Activated naive CD4-positive, alpha-beta T cell (primary cell): ENCODE data around the gene C19orf67.

Experiments used
- DNase-seq, 4 experiments: peaks; one replicate each; lab custom pipeline; 2025; lab: John Stamatoyannopoulos, UW

The C19orf67 gene

DNA sequence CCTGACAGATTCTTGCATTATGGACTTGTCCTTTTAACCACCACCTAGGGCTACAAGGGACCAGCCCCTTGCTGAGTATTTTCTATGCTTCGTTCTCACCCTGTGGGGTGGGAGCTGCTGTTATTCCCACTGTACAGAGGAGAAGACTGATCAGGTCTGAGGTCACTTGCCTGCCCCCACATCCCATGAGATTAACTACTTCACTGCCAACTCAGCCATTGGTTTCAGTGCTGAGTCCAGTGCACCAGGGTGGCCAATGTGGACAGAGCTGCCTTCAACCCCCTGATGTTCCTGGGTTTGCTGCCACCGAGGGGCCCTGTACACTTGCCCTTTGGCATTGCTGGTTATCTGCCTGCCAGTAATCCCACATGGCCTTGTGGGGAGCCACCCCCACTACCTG, 25.1 kb upstream of the C19orf67 start:
- DNase-seq, result no peak

DNA sequence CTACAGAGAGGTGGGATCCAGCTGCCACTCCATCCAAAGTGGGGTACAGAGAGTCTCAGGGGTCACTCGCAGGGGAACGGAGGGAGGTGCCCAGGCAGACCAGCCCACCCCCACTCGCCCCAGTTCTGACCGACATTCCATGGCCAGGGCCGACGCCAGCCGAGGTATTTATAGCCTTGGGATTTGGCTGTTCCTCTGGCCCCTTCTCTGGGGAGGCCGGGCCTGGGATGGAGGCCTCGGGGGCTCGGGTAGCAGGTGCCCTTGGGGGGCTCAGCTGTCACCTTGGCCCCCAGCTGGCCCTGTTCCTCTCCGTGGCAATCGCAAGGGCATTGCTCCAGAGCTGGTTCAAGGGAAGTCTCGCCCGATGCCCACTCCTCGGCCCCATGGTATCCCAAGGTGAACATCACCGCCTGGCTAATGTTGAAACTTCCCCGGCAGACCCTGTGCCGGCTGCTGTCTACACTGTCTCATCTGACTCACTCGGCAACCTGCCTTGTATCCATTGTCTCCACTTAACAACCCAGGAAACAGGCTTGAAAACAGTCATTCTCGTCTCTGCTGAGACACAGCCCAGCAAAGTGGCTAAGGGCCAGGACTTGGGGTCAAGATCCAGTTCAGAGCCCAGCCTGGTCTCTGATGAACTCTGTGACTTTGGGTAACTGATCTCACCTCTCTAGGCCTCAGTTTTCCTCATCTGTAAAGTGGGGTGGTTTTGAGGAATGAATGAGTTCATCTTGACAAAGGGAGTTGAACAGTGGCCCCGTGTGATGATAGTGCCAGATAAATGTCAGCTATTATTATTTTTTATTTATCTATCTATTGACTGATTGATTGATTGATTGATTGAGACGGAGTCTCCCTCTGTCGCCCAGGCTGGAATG, 22.2 kb upstream of the C19orf67 start:
- DNase-seq, result no peak

DNA sequence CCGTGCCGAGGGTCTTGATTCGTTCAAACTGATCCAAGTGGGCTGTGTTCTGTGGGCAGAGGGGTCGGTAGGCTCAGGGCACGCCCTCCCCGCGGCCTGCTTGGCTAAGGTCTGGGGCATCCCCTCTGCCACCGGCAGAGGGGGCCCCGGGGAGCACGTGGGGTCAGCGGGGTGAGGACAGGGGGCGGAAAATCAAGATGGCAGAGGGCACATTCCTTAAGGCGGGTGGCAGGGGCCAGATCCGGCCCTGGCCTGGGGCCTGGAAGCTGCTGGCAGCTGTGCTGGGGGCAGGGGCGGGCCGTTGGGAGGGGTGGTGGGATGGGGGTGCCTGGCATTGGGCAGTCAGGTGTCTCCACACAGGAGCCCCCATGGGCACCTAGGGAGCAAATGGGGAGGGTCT, 21.3 kb upstream of the C19orf67 start:
- DNase-seq, result no peak

DNA sequence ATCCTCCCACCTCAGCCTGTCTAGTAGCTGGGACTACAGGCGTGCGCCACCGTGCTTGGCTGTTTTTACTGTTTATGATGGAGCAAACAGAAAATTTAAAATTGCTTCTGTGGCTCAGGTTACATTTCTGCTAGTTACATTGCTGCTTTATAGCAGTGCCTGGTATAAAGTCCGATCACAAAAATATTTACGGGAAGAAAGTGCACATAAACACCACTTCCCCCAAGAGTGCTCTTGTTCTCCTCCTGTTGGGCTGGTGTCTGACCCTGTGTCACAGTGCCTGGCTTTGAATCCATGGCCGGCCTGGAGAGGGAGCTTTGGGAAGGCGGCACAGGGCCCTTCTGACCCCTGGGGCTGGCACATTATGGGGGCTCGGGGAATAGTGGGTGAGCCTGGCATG, 20.1 kb upstream of the C19orf67 start:
- DNase-seq, result no peak

DNA sequence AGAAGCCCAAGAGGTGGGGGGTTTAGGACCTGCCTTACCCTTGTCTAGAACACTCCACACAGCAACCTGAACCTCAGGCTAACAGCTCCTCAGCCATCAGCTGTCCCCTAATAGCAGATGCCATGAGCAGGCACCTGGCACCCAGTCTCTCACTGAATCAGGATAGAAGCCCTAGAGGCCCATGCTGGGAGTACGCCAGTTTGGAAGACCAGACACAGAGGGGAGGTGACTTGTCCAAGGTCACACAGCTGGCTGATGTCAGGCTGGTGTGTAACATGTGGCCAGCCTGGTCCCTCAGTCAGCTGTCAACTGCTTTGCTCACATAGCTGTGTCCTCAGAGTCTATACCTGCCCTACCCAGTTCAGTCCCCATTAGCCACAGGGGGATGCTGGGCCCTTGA, 17.7 kb upstream of the C19orf67 start:
- DNase-seq, result no peak

DNA sequence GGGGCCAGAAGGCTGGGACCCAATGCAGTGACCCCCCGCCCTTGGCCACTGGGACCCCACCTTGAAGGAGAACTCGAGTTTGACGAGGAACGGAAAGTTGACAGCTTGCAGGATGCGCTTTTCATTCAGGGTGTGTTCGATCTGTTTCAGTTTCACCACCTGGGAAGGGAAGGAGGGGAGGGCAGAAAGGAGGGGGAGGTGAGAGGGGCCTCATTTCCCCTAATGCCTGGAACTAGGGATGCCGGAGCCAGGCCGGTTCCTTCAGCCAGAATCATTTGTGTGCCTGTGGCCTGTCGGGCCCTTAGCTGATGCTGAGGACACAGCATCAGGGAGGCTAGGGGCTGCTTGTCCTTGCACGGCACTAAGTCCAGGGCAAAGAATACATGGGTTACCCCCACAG, 17.2 kb upstream of the C19orf67 start:
- DNase-seq, result no peak

DNA sequence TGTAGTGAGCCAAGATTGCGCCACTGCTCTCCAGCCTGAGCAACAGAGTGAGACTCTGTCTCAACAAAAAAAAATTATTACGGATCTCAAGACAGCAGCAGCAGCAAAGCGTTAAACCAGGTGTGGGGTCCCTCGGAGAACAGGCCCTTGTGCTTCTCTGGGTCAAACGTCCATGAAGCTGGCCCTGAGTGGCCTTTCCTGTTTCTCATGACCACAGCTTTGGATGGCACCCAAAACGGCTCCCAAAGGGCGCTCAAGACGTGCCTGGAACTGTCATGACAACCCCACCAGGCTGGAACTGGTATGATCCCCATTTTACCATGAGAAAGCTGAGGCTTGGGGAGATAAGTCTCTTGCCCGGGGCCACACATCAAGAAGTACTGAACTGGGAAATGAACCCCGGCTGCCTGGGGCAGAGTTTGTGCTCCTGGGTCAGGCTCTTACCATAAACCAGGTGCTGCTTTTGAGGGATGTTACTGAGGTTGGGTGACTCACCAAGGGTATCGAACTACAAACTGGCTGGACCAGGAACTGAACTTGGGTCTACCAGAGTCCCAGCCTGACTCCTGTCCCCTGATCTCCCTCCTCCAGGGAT, 16.6 kb upstream of the C19orf67 start:
- DNase-seq, result no peak

DNA sequence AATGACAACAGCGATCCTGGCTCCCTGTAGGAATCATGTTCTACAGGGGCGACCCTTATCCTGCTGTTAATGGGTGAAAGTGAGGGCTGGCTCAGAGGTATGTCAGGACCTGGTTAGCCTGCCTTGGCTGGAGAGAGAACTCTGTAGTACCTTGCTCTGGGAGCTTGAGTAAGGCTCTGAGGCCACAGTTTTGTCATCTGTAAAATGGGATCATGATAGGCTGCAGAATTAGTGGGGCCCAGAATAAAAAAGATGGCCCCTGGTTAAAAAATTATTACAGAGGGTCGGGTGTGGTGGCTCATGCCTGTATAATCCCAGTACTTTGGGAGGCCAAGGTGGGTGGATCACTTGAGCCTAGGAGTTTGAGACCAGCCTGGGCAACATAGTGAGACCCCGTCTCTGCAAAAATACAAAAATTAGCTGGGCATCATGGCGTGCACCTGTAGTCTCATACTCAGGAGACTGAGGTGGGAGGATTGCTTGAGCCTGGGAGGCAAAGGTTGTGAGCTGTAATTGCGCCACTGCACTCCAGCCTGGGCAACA, 15.5 kb upstream of the C19orf67 start:
- DNase-seq, result no peak

DNA sequence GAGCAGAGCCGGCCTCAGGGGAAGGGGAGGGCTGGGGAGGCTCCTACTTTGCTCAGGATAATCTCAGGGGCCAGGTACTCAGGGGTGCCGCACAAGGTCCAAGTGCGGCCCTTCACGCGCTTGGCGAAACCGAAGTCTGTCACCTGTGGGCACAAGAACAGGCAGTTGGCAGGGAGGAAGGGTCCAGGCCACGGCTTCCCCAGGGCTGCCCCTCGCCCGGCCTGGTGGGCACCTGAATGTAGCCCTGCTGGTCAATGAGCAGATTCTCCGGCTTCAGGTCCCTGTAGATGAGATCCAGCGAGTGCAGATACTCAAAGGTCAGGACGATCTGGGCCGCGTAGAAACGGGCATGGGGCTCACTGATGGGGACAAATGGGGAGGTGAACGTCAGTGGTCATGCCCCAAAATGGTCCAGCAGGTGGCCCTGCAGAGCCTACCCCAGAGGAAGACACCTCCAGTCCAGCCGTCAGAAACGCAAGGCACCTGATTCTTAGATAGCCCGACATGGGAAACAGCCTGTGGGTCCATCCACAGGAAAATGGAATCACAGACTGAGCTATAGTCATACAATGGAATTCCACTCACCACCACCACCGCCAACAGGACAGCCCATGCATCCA, 12.1 kb upstream of the C19orf67 start:
- DNase-seq, result no peak

DNA sequence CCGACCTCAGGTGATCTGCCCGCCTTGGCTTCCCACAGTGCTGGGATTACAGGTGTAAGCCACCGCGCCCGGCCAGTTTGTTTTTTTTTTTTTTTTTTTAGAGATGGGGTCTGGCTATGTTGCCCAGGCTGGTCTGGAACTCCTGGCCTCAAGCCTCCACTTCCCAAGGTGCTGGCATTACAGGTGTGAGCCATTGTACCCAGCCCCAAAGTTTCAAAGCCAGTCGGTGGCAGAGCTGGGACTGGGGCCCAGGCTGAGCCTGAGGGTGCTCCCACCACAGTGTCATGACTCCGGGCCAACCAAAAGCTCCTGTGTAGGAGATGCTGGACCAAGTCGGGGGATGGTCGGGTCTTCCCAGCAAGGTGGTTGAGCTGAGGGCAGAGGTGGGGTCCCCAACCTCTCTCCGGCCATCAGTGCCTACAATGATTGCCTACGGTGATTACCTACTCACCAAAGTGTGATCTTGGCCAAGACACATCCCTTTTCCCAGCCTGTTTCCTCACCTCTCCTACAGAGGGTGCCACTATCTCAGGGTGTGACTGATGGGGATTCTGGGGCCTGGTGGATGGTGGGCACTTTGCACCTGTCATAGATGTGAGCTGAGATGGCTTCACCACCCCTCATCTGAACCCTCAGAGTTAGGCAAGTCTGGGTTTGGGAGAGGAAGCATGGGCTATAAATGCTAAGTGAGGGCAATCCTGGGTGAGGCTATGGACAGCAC, 10.8 kb upstream of the C19orf67 start:
- DNase-seq, result no peak

DNA sequence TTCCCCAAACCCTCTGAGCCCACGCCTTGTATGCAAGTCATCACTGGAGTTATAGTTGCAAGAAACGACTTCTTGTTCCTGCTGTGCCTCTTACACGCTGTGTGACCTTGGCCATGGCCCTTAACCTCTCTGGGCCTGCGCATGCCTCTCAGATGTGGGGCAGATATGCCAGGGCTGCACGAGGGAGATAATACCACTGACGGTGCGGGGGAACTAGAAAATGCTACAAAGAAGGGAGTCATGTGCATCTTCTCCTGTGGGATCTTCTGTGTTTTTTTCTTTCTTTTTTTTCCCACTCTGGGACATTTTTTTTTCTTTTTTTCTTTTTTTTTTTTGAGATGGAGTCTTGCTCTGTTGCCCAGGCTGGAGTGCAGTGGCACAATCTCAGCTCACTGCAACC, 9.3 kb upstream of the C19orf67 start:
- DNase-seq, result no peak

DNA sequence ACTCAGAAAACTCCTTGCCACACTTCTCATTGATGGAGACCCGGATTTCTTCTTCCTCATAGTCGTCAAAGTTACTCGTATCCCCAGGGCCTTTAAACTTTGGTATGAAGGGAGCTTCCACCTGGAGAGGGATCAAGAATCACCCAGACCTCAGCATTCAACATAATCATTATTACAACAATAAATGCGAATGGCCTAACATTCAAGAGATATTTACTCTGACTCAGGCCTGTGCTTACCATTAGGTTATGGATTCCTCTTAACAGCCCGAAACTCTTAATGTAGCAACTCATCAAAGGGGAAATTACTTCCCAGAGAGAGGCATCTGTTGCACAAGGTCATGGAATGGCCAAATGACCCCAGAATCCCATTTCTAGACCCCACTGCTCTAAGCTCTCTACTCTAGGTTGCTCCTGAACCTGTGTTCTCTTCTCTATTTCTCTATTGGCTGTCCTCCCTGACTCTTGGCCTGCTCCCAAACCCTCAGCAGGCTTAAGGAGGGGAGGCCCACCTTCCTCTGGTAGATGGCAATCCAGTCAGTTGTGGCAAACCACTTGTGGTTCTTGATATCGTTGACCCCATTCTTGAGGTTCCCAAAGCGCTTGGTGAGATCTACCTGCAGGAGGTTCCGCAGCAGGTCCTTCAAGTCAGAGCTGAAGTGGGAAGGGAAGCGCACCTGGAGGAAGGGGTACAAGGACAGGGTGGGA, 7.7 kb upstream of the C19orf67 start:
- DNase-seq, result no peak

DNA sequence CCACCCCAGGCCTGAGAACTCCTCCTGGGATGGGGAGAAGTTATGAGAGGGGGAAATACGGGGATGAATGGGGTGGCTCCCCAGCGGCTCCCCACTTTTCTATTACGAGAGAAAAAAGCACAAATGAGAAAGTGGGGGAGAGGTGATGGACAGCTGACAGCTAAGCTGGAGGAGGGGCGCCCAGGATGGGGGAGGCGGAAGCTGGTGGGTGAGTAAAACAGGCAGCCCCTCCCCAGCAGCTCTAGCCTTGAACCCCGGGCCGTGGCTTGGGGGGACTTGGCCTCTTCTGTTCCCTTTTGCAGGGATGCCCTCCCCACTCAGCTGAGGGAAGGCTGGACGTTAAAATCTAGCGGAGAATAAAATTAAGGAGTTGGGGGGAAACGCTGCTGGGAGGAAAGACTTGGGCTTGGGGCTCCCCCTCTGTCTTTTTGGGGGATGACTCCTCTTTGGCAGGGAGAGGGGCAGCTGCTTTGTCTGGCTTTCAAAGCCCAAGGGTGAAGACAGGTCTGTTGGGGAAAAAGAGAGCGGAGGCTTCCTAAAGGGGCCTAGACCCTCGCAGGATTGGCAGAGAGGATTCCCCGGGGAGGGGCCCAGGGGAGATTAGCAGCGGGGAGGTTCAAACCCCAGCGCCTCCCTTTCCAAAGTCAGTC, 6.4 kb upstream of the C19orf67 start:
- DNase-seq, result peak in 1 of 4 experiments; percentile 61

DNA sequence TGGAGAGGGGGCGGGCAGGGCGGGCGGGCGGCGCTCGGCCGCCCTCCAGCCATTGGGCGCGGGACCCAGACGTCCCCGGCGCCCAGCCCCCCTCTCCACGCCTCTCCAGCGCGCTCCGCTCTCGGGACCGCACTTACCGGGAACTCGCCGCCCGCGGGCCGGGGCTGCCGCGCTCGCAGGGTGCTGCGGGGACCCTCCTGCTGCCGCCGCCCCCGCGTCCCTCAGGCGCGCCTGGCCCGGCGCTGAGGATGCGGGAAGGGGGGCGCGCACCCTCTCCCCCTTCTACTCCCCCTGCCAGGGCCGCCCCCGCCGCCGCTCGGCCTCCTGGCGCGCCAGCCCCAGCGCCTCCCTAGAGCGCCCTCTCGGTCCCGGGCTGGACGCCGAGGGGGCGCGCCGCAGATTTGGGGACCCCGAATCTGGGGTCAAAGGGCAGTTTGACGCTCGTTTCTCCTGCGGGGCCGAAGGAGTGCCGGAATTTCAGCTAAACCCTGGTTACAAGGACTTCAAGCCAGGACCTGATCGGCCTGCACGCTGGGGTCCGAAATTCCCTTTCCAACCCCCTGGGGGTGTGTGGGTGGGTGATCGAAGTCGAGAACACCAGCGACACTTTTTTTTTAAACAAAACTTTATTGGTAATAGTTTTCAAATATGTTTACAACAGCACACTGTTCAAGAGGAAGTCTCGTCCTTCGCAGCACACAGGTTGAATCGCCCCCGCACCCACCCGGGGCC, 5.7 kb upstream of the C19orf67 start:
- DNase-seq, result peak; percentile 46 to 61 (median 52)

DNA sequence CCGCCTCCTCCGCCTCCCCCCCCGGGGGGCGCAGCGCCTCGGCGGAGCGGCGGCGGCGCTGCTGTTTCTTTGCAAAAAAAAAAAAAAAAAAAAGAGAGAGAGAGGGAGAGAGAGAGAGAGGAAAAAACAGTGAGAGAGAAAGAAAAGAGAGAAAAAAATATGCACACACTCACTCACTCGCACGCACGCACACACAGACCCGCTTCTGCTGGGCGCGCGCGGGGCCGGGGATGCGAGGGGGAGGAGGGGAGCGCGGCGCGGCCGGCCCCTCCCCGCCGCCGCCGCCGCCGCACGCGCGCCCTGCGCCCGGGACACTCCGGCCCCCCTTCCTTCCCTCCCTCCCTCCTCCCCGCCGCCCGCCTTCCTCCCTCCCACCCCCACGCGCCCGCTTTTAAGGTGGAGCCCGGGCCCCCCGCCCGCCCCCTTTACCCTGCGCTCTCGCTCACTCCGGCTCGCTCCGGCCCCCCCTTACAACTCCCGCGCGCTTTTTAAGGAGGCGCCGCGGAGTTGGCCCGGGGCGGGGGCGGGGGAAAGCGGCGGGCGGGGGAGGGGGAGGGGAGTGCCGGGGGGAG, 5.0 kb upstream of the C19orf67 start, which contains the start of gene SAMD1:
Gene SAMD1 (minus strand): TSS at position 243 of the 572 bp plus-strand sequence.
- DNase-seq, result peak; percentile 46 to 88 (median 74)

DNA sequence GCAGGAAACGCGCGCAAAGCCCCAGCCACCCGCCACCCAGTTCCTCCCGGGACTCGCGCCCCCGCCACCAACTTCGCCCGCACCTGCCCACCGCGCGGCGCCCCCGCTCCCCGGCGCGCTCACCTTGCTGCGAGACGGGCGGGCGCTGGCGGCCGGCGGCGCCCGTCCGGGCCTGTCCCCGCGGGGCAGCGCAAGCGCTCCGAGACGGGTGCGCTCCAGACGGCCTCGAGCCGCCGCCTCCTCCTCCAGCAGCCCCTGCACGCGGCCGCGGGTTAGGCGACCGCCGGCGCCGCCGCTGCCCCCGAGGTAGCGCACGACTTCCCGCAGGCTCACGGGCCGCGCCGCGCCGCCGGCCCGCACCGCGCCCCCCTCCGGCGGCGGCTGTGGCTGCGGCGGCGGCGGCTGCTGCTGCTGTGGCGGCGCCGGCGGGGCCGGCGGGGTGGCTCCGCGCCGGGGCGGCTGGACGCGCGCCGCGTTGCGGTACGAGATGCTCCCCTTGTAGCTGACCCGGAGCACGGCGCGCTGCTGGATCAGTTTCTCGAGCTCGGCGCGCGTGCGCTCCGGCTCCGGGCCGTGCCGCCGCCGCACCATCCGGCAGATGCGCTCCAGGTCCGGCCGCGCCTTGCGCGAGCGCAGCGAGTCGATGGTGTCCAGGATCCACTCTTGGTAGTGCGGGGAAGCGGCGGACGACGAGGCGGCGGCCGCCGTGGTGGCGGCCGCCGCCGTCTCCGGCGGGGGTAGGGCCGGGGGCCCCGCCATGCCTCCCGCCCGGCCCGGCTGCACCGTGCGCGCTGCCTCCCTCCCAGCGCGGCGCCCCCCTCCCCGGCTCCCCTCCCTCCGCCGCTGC, 4.3 kb upstream of the C19orf67 start:
- peak in 3 of 4 experiments; percentile 16 to 49 (median 24) for DNase-seq

DNA sequence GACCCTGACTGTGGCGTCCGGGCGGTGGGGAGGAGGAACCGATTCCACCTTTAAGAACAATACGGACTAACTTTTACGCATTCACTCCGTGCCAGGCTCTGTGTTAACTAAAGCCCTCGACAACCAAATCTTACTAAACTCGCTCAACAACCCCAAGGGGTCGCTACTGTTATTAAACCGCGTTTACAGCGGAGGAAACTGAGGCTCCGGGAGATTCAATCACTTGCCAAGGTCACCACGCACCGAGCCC, 3.8 kb upstream of the C19orf67 start:
- no peak for DNase-seq

DNA sequence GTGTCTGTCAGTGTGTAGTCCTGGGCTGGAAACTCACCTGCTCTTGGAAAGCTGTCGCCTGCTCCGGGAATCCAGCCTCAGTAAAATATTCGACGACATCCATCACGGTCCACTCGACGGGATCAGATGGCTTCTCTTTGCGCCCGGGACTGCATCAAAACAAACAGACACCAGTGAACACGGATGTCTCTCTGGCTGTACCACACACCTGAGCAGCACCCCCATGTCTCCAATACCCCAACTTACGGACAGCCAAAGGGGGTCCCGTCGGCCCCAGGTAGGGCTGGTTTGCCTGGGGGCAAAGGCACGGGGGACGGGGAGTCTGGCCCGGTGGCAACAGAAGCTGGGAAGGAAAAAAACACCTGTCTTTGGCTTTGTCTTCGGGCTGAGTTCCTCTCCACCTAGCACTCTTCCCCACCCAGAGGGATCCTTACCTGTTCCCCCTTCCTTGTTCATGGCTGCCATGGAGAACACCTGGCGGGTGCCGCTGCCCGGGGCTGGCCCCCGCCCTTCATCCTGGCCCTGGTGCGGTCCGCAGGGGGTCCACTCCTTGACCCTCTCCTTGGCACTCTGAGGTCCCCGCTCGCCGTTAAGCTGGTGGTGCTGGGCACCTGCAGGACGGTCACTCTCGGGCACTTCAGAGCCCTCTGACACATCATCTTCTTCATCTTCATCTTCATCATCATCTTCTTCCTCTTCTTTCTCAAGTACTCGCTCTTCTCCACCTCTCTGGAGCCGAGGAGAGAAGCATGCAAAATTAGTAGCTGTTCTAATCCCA, 3.2 kb upstream of the C19orf67 start:
- no peak for DNase-seq
